GM18858 (cell line): Measurements from ENCODE around the gene C9orf50.

Experiments used
- ATAC-seq: cut with Tn5 transposase; IDR thresholded peaks from one replicate; pipeline ENCODE4 v1.9.1; 2021; ENCODE audit not compliant: unreplicated experiment

Gene C9orf50

GRCh38 chr9:129572052-129572425 is 48.9 kb downstream of the C9orf50 start:
- no peak for ATAC-seq

GRCh38 chr9:129571298-129572051 is 49.4 kb downstream of the C9orf50 start:
- ATAC-seq: no peak

- no peak for ATAC-seq
These were observed 50.2 kb downstream of the C9orf50 start for GRCh38 chr9:129570450-129571297.

- no peak for ATAC-seq
These were observed 51.1 kb downstream of the C9orf50 start for GRCh38 chr9:129569502-129570449.

GRCh38 chr9:129568560-129569501 is 52.1 kb downstream of the C9orf50 start:
- ATAC-seq: no peak

GRCh38 chr9:129567842-129568559 is 52.9 kb downstream of the C9orf50 start:
- no peak for ATAC-seq

- ATAC-seq: no peak
These were observed 53.6 kb downstream of the C9orf50 start for GRCh38 chr9:129567329-129567728.

- no peak for ATAC-seq
These were observed 54.2 kb downstream of the C9orf50 start for GRCh38 chr9:129566563-129567266.

GRCh38 chr9:129562917-129563316 is 58.0 kb downstream of the C9orf50 start:
- ATAC-seq: no peak

- ATAC-seq: no peak
These were observed 58.4 kb downstream of the C9orf50 start for GRCh38 chr9:129562514-129562913.
